Retina (tissue), 1 donor: ENCODE results near the gene STOX2.
"Not testable (repeated sequence)": the region's sequence is repeated elsewhere in the genome, so short reads cannot be mapped to it uniquely, and the experiment has no call there.

ENCODE experiments used
- DNase-seq: peaks from one replicate; pipeline ENCODE4 v3.0.0-alpha.2; 2016

STOX2 gene

DNA sequence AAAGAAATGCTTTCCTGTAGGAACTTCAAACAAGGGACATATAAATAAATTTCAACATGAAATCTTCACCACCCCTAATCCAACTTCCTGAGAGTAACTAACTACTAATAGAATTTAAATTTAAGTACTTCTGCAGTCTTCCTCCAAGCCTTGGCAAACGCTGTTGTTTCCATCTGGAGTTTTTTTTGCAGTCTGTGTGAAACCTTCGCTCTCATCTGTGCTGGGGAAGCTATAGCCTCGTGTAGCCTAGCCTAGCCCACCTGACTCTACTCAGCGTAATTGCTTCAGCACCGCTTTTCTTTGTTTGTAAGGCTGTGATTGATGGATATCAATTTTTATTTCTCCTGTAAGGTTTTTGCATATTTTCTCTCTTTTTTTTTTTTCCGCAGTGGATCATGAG is 30.9 kb downstream of the STOX2 start:
- no peak for DNase-seq

DNA sequence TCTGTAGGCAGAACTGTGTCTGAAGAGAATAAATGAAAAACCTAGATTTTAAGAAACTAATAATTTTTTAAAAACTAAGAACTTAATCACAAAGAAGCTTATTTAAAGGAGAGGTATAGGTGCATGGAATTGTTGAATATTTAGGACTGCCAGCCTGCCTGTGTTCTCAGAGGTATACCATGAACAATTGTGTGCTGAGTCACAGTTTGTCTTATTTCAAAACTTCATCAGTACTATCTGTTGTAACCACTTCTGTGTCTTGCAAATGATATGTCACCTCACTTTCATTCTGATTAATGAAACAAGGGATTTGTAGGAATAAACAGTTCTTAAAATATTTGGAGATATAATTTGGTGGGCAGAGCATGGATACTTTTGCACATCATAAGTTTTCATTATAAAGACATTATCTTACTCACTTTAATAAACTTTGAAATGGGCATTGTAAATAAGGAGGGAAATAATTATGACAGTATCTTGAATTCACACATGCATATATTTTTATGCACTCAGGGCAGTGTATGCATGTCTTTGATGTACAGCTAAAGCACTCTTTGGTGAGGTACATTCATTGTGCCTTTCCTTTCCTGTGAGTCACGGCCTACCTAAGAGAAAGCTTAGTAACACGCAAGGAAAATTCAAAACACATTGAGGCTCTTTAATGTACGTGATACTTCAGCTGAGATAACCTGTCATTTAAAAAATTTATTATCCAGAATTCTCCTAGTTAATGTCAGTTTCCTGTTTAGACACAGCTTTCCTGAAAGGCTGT is 31.7 kb downstream of the STOX2 start:
- no peak for DNase-seq

DNA sequence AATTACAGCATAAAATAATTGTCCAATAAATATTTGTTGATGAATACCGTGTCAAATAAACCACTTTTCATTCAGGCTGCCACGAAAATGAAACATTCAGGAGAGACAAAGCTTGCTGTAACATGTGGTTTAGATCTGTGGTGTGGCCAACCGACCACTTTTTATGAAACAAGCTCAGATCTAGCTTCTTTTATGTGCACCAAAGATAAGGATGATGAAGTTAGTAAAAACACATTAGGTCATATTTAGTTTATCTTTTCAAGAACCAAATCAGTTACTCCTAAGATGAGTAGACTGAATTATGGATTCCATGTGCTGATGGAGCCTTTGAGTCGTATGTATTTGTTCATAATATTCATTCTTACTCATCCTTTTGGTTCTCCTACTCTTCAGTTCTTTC is 35.8 kb downstream of the STOX2 start:
- no peak for DNase-seq

DNA sequence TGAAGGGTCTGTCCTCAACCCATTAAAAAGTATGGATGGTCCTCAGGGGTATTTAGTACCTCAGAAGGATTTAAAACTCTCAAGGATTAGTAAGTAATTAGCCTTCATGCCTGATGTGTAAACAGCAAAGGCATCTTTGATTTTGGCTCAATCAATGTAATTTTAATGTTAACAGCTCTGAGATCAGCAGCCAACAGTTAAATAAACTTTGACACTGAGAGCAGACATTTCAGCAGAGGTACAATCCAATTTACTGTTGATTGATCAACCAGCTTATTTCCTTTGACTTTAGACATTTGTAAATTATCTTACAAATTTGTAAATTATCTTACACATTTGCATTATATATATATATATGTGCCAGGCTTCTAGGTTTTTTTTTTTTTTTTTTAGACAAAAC is 36.9 kb downstream of the STOX2 start:
- DNase-seq, result no peak

DNA sequence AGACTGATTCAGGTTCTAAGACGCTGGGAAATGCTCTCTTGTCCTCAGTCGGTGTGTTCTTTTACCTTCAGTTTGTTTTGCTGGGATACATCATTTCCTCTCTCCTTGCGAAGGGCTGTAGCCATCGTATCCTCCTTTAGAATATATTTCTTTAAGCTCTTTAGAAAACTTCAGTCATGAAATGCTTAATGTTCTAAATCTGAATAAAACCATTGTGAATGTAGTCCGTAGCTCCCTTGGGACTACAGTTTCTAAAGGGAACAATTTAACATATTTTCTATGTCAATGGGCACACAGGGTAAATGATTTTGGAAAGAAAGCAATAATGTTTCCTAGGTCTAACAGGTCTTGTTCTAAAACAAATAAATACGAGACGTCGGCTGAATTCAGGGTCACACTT is 40.6 kb downstream of the STOX2 start:
- no peak for DNase-seq

DNA sequence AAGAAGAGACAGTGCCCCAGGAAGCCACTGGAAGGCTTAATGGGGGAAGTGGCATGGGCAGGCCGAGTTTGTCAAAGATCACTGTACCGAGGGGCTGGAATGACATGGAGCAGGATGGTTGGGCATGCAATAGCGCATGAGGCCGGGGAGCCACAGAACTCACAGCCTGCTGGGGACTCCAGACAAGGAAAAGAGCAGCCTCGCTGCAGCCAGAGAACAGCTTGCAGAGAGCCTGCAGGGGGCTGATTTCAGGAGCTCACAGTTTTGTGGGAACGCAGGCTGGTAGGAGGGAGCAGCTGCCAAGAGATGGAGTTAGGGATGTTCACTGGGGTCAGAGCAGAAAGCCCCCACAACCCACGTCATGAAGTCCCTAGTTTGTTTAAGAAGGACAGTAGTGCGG is 45.4 kb downstream of the STOX2 start:
- no peak for DNase-seq

DNA sequence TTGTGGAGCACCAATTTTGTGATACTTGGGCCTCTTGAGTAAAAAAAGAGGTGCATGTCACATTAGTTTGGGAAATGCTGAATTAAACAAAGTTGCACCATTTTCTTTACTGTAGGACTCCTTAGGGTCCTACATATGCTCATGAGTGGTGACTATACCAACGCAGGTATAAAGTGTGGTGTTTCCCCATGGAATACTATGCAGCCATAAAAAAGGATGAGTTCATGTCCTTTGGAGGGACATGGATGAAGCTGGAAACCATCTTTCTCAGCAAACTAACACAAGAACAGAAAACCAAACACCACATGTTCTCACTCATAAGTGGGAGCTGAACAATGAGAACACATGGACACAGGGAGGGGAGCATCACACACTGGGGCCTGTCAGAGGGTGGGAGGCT is 47.5 kb downstream of the STOX2 start:
- DNase-seq, result not testable (repeated sequence)

DNA sequence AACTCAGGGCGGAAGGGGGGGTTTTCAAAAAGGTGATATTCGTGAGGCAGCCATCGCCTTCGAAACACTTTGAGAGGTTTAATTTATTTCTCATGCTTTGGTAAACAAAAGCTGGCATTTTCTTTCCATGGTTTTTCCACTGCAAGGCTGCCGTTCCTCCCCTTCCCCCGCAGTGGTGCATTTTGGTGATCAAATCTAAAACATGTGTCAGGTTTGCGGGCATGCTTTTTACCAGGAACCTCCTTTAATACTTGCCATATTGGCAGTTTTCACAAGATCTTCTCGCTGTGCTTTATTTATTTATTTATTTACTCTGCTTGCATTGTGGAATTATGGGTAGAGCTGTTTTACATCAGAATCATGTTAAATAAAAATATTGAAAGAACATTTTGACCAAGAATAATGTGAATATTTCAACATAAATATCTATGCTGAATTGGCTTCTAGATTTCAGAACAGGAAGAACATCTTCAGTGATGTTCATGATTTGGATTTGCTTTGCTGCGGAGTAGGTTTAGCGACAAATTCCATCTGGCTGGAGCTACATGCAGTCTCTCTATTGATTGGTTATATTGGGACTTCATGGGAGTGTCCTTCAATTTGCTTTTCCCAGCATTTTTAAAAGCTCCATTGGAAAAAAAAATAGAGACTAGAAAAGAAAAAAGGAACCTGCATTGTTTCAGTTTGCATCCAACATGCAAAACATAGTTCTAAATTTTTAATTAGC is 54.4 kb downstream of the STOX2 start:
- DNase-seq, result peak; percentile 61

DNA sequence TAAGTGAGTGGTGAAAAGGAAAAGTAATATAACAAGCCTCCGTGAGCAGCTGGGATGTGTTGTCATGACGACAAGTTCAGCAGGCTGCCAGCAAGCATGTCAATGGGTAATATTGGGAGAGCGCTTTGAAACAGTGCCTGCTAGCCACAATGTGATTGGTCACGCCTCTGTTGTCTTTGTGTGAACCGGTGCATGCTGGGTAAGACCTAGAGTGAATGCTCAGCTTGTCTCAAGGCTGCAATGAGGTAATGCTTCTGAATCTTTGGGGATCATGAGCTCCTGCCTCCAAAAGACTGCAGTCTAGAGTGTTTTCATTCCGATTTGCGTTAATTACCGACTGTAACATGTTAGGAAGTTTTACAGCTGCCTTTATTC is 54.9 kb downstream of the STOX2 start:
- DNase-seq, result peak; percentile 91

DNA sequence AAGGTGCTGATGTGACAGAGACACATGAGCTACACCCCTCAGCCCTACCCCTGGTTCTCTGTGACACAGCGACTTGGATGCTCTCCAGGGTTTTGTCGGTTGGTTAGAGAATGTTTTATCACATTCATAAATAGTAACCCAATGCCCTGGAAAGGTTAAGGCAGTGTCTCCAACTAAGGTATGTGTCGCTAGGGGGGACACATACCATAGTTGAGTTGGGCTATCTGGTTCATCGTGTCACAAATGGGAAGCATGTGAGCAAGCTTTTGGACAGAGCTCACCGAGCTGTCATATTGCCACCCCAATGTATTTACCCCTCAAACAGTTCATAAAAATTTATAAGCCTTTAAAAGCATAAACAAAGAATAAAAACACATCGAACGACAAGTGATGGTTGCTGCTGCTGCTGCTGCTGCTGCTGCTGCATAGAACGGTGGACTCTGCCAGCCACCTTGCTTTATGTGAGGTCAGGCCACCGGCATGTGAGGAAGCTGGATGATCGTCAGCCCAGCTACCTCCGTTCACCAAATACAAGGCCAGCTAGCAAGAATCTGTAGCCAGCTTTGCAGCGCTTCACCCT is 55.9 kb downstream of the STOX2 start:
- DNase-seq, result peak; percentile 65

DNA sequence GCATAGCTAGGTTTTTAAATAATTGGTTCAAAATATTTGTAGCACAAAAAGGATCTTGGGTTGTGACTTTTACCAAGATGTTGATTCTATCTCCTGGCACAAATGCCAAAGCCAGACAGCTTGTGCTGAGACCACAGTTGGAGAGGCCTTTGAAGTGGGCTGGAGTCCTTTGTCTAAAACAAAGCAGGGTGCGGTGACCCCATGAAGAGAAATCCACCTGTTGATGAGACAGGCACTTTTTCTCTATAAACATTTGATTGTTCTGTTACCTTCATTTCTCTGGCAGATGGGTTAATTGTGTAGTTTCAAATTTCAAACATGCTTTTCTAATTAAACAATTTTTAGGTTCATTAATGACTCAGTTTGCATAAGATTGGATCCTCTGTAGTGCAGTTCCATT is 56.7 kb downstream of the STOX2 start:
- DNase-seq, result peak; percentile 67

DNA sequence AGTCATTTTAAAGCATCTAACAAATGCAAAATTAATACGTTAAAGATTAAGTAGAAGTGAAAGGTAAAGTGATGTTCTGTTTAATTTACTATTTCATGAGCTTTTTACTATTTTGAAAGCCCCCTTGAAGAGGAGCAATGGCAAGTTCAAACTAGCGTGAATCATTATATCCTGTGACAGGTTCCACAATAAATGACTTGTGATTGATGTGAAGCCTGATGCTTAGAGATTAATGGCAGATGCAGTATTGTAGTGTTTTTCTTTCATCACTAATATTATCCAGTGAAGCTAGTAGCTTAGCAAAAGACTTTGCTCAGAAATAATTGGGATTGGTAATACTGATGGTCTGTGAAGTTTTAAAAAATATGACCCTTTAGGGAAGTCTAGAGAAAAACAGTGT is 57.3 kb downstream of the STOX2 start:
- peak; percentile 40 for DNase-seq

DNA sequence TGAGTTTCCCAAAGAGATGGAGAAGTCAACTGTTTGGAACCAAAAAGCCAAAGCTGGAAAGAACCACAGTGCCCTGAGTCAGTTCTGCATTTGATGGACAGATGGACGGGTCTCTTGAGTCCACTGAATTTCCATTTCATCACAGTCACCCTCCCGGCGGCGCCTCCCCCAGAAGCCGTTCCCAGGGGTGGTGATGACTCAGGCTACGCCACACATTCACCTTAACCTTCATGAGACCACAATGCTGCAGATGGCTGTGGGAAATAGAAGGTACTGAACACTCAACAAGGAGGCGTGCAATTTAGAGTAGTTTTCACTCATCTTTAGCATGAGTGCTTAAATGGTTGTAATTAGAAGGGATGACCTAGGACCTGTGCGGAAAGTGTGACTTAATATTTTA is 61.3 kb downstream of the STOX2 start:
- no peak for DNase-seq

DNA sequence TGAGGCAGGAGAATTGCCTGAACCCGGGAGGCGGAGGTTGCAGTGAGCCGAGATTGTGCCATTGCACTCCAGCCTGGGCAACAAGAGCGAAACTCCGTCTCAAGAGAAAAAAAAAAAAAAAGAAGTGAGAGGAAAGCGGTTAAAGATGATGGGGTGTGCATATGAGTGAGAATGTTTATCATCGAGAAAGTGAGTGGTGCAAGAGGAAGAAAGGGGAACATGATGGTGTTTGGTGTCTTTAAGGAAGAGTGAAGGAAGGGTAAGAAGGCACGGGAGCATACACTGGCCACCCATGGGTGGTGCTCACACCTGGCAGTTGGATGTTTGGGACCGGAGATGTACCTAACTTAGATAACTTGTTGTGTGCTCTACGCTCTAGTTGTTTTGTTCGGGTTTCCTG is 62.2 kb downstream of the STOX2 start:
- DNase-seq, result no peak

DNA sequence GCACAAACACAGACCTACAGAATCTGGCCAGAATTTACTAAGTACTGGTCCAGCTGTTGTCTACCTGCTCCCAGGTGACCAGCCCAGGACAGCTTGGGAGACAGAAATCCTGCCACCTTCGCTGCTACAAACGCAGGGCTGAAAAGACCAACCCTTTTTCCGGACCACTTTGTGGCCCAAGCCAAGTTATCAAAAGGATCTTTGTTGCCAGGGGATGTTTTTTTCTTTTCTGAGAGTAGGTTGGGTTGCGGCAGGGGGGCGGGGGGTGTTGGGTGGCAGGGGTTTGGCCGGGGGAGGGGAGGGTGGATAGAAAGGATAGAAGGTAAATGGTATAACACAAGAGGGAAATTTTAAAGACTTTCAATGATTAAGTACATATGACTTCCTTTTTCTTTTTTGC is 63.4 kb downstream of the STOX2 start:
- no peak for DNase-seq

DNA sequence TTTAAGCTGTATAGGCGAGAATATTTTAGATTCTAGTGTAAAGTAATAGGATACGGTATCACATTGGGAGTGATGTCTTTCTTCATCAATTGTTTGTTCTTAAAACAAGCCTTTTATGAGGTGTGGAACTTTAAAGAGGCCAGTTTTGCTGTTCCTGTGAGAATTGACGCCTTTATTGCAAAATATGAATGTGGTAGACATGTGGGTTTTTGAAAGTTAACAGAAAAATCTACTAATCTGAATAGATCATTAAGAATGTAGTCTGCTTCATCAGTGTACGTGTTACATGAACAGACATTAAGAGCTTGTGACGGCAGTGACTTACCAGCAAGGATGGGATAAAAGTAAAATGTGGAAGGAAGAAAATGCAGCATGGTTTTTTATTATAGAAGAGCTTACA is 63.8 kb downstream of the STOX2 start:
- no peak for DNase-seq

DNA sequence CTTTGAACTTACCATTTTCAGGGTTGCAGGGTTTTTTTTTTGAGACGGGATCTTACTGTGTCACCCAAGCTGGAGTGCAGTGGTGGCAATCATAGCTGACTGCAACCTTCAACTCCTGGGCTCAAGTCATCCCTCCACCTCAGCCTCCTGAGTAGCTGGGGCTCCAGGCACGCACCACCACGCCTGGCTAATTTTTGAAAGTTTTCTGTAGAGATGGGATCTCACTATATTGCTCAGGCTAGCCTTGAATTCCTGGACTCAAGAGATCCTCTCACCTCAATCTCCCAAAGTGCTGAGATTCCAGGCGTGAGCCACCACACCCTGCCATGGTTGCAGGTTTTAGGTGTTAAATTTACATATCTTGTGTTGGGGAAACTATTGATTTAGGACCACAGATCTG is 64.5 kb downstream of the STOX2 start:
- no peak for DNase-seq

DNA sequence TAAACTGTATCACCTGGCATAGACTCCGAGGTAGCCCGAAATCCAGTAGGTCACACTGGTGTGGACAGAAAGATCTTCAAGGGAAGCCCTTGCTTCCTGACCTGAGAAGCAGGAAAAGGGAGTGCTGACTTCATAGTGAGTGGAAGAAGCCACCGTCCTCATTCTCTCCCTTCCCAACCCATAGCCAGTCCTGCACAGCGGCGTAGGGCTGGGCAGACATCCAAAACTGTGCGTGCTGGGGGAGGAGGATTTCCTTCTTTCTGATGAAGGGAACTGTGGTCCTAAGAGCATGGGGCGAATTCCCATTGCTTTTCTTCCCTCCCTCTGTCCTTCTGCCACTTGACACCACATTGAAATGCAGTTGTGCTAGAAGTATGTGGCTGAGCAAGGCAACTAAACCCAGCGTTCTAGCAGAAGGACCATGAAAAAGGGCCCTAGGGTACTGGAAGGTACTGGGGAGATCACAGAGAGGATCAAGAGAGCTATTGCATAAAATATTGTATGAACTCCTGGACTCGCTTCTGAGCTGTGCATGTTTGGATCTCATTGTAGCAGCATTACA is 66.9 kb downstream of the STOX2 start:
- DNase-seq, result no peak

DNA sequence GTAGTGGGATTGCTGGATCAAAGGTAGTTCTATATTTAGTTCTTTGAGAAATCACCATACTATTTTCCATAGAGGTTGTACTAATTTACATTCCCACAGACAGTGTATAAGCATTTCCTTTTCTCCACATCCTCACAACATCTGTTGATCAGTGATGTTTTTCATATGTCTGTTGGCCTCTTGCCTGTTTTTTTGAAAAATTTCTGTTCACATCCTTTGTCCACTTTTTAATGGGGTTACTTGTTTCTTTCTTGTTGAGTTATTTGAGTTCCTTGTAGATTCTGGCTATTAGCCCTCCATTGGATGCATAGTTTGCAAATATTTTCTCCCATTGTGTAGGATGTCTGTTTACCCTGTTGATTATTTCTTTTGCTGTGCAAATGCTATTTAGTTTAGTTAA is 72.6 kb downstream of the STOX2 start:
- no peak for DNase-seq

DNA sequence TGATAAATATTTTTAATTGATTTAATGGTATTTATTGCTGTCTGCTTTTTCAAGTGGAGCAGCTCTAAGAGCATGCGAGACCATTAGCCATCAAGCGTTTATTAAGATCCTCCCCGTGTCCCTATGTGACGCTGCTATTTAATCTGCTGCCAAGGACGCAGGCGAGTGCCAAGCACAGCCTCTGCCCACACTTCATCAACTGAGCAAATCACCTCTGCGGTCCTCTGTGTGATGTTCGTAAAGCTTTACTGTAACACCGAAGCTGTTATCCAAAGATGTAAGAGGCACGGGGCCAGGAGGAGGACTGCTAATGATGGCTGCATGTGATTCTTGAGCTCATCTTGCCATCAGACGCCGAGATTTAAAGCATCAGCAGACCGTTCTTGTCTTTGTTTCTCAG is 79.5 kb downstream of the STOX2 start:
- no peak for DNase-seq

DNA sequence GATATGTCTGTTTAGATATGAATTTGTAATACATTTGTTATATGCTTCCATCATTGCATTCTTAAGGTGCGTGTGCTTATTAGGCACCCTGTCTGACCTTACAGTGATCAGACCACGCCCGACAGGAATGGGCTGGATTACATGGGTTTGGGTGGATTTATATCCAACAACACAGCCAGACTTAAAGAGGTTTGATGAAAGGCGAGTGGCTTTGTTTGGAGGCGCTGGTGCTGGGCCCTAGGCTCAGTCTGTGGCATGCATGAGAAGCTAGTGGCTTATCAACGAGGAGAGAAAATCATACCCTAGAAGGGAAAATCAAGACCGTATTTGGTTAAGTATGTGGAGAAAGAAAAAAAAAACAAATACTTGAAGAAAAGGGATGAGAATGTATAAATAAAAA is 80.7 kb downstream of the STOX2 start:
- no peak for DNase-seq

DNA sequence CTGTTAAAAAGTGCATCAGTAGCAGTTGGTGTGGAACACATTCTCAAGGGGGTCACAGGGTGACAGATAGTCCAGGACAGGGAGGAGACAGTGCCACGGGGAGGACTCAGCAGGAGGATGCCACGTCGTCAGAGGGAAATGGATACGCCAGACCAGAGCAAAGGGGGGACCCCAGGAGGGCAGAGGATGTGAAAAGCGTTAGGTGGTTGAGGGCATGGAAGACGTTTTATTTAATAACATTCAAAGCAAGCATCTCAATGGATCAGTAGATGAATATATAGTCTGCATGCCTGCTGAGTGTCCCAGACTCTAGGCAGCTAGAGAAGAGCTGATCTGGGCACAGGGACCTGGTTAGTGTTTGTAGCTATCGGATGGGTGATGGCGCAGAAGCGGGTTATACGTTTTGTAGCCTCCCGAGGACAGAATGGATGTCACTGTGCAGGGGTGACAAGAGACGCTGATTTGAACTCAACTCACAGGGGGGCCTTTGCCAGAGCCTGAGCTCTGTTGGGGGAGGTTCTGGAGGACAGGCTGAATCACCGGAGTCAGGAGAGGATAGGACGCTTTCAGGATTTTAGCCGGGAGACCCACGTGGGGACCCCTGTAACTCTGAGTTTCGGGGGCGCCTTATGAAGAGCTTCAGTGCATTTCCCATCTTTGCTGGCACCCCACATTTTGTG is 81.3 kb downstream of the STOX2 start:
- peak; percentile 54 for DNase-seq
